NT2/D1 (cell line): ENCODE results near the gene RALGPS1.

ENCODE experiments used
- SUZ12 ChIP-seq: IDR thresholded peaks from 2 replicates; pipeline ENCODE4 v1.6.1; 2011; ENCODE audit not compliant: insufficient read length, insufficient read depth; ENCODE audit errors: extremely low read depth
- YY1 ChIP-seq: IDR thresholded peaks from 2 replicates; pipeline ENCODE4 v1.6.1; 2011; ENCODE audit not compliant: insufficient read length, insufficient read depth
- ZNF274 ChIP-seq: IDR thresholded peaks from 2 replicates; pipeline ENCODE4 v1.6.1; 2011; ENCODE audit warnings: mild to moderate bottlenecking, low read depth, low read length

- TF ChIP-seq YY1 (no peak), ZNF274 (no peak), SUZ12 (no peak)
These were observed 229.4 kb downstream of the RALGPS1 start for GRCh38 chr9:127143920-127144465.
